HL-60 (cell line): ENCODE results near the gene DHRS13.

Experiments
- DNase-seq, 2 experiments: peaks; one replicate each; pipeline ENCODE4 v3.0.0-alpha.2; 2010 to 2020; ENCODE audit warnings: low read depth in 1 of 2, low spot score in 1 of 2
- H3K27ac ChIP-seq: fragments of 250-450 bp; sonication (Bioruptor Pico); replicated peaks from 2 replicates; pipeline ENCODE4 v1.5.1; 2020; ENCODE audit warnings: mild to moderate bottlenecking, moderate library complexity
- H3K27me3 ChIP-seq: fragments of 250-450 bp; sonication (Bioruptor Pico); 2 replicates; pipeline ENCODE4 v1.5.1; 2021; ENCODE audit warnings: mild to moderate bottlenecking, moderate library complexity; ENCODE audit not compliant: insufficient read depth, poor library complexity, severe bottlenecking
- H3K4me3 ChIP-seq: replicated peaks from 2 replicates; pipeline ENCODE4 v1.5.1; 2011; ENCODE audit warnings: mild to moderate bottlenecking, control low read depth, low read length; ENCODE audit not compliant: insufficient read depth
- CTCF ChIP-seq: IDR thresholded peaks from one replicate; pipeline ENCODE4 v1.5.1; 2011; ENCODE audit warnings: low read length, control low read depth, inconsistent platforms; ENCODE audit not compliant: insufficient read depth
- GABPA ChIP-seq: IDR thresholded peaks from 2 replicates; pipeline ENCODE4 v1.6.1; 2012; ENCODE audit warnings: low read depth
- POLR2AphosphoS5 ChIP-seq: IDR thresholded peaks from 2 replicates; pipeline ENCODE4 v1.6.1; 2012; ENCODE audit warnings: low read depth
- REST ChIP-seq: IDR thresholded peaks from 2 replicates; pipeline ENCODE4 v1.6.1; 2012; ENCODE audit warnings: low read depth; ENCODE audit not compliant: insufficient replicate concordance
- SPI1 ChIP-seq: IDR thresholded peaks from 2 replicates; pipeline ENCODE4 v1.6.1; 2012; ENCODE audit warnings: low read depth, mild to moderate bottlenecking, borderline replicate concordance

DHRS13 gene

GRCh38 chr17:28942925-28943324 is 40.0 kb upstream of the DHRS13 start:
- no peak for DNase-seq
- no peak overlapping the region for H3K4me3 ChIP-seq
- no peak overlapping the region for H3K27ac ChIP-seq
- H3K27me3 ChIP-seq = no peaks in the 10 kb centered on the region
- TF ChIP-seq REST (no peak), CTCF (no peak), POLR2AphosphoS5 (no peak), GABPA (no peak), SPI1 (no peak)

- no peak for DNase-seq
- Histone ChIP-seq H3K27ac (no peak overlapping the region), H3K27me3 (no peaks in the 10 kb centered on the region), H3K4me3 (no peak overlapping the region)
- no peak for TF ChIP-seq CTCF
- no peak for TF ChIP-seq SPI1
- no peak for TF ChIP-seq POLR2AphosphoS5
- TF ChIP-seq GABPA = no peak
- TF ChIP-seq REST = no peak
These were observed 38.4 kb upstream of the DHRS13 start for GRCh38 chr17:28941251-28941650.

- Histone ChIP-seq H3K4me3 (no peak overlapping the region), H3K27me3 (no peaks in the 10 kb centered on the region), H3K27ac (no peak overlapping the region; the same call in 1 of the 2 replicates)
- TF ChIP-seq CTCF (no peak), GABPA (no peak), POLR2AphosphoS5 (no peak), SPI1 (no peak), REST (no peak)
- no peak for DNase-seq
These were observed 37.8 kb upstream of the DHRS13 start for GRCh38 chr17:28940675-28941074.
